GM23248 (cell line): ENCODE results near the gene PHRF1.

Experiments
- EZH2 ChIP-seq: fragments of 200-600 bp; sonication (generic); IDR thresholded peaks from 2 replicates; pipeline ENCODE4 v1.6.1; 2018; ENCODE audit warnings: antibody characterized with exemption, mild to moderate bottlenecking; ENCODE audit not compliant: insufficient read depth, poor library complexity, severe bottlenecking
- EZH2phosphoT487 ChIP-seq: fragments of 200-600 bp; sonication (generic); IDR thresholded peaks from 2 replicates; pipeline ENCODE4 v1.6.1; 2018; ENCODE audit warnings: antibody characterized with exemption, moderate library complexity, mild to moderate bottlenecking, low read depth; ENCODE audit not compliant: insufficient read depth

DNA sequence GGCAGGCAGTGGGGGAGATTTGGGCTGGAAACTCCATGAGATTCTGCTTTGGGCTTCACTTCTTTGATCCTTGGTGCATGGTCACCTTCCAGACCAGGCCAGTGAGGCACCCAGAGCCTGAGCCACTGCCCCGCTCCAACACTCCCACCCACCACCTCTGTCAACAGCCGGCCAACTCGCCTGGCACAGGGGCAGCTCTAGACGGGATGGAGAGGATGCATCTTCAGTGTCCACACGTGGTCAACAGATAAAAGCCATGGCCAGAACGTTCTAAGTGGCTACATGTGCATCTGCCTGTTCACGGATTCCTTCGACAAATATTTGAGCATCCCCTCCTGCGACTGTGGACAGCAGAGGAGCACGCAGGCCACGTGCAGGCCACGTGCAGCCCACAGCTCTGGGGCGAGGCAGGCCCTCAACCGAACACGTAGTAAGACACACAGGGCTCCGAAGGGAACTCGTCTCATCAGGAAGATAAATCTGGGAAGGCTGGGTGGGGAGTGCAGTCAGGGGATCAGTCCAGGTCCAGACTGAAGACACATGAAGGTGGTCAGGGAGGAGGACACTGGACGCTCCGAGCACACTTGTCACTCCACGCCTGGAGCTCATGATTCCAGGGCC lies 37.7 kb upstream of the PHRF1 start:
- TF ChIP-seq EZH2 (no peak), EZH2phosphoT487 (no peak)
